A172 (cell line): ENCODE results near the gene PSTPIP1. TPM values are rescaled to one million over a fixed set of nuclear protein-coding genes. Genes with fewer than 3 reads are reported as not detected.

Experiments
- DNase-seq: peaks from one replicate; pipeline ENCODE4 v3.0.0-alpha.2; 2015; ENCODE audit warnings: low spot score
- total RNA-seq: library from RNA; depleted of rRNA; stranded (reverse); fragments of >200 nt; shearing (Covaris generic); gene quantifications from 2 replicates; pipeline ENCODE4 v1.2.3, GENCODE V29; 2014

PSTPIP1 gene
- total RNA-seq, 1 experiment from 2014 or later = 0.33 TPM

GRCh38 chr15:76978522-76979330 lies 16.2 kb upstream of the PSTPIP1 start:
- DNase-seq = no peak

GRCh38 chr15:76979331-76979925 lies 15.5 kb upstream of the PSTPIP1 start:
- DNase-seq = no peak

DNA sequence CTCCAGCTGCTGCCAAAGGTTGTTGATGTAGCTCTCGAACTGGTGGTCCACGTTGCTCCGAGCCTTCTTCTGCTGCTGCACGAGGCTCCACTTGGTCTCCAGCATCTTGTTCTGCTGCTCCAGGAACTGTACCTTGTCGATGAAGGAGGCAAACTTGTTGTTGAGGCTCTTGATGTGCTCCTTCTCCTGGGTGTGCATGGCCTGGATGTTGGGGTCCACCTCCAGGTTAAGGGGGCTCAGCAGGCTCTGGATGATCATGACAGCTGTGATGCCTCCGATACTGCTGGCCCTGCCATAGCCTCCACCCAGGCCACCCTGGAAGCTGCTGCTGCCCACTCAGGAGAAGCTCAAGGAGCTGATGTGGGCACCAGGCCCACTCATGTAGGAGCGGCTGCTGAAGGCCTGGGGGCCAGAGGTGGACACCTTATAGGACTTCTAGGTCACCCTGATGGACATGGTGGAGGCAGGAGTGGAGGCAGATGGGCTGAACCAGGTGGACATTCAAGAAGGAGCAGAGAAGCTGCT lies 14.9 kb upstream of the PSTPIP1 start:
- no peak for DNase-seq

DNA sequence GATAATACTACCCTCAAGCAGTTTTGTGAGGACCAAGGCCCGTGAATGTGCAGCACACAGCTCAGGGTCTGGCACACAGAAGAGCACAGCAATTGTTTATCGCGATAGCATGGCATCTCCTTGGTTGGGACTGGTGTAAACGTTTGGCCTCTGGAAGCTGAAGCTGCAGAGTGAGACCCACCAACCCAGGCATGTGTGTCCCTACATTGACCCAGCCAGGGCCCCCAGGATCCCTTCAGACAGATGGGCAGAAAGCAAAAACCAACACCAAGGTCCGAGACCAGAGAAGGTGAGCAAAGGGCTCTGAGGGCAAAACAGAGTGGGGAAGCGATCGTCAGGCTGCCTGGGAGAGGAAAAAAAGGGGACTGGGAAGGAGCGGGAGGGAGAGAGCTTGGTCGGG lies 12.6 kb upstream of the PSTPIP1 start:
- DNase-seq = no peak

DNA sequence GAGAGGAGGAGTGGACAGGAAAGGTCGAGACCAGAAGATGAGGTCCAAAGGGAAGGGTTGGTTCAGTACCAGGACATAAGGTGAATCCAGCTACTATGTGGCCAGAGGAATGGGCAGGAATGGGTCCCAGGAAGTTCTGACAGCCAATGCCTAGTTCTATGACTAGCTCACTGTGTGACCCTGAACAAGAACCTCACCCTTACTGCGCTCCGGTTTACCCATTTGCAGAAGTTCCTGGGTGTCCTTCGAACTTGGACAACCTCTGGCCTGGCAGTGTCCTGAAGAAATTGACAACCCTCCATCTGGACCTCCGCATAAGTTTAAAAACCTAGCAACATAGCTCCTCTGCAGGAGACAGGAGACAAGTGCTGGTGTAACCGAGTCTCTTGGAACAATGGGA lies 12.2 kb upstream of the PSTPIP1 start:
- no peak for DNase-seq

- no peak for DNase-seq
Observed at GRCh38 chr15:76983590-76984375, 11.1 kb upstream of the PSTPIP1 start.

DNA sequence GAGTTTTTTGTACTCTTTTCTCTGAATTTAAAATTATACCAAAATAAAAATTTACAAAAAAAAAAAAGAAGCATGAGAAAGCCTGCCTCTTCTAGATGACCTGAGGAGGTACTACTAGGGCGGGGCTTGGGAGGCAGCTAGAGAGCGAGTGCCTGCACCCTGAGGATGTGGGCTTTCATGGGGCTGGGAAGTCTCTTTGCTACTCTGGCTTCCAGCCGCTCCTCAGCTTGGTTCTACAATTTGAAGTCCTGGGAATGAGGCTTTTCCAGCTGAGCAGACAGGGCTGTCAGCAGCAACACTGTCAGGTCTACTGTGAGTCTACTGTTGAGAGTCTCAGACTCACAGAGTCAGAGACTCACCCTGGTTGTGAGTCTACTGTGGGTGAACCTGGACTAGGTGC lies 8.2 kb upstream of the PSTPIP1 start:
- DNase-seq = no peak

- DNase-seq = no peak
Observed at GRCh38 chr15:76987276-76987675, 7.7 kb upstream of the PSTPIP1 start.

DNA sequence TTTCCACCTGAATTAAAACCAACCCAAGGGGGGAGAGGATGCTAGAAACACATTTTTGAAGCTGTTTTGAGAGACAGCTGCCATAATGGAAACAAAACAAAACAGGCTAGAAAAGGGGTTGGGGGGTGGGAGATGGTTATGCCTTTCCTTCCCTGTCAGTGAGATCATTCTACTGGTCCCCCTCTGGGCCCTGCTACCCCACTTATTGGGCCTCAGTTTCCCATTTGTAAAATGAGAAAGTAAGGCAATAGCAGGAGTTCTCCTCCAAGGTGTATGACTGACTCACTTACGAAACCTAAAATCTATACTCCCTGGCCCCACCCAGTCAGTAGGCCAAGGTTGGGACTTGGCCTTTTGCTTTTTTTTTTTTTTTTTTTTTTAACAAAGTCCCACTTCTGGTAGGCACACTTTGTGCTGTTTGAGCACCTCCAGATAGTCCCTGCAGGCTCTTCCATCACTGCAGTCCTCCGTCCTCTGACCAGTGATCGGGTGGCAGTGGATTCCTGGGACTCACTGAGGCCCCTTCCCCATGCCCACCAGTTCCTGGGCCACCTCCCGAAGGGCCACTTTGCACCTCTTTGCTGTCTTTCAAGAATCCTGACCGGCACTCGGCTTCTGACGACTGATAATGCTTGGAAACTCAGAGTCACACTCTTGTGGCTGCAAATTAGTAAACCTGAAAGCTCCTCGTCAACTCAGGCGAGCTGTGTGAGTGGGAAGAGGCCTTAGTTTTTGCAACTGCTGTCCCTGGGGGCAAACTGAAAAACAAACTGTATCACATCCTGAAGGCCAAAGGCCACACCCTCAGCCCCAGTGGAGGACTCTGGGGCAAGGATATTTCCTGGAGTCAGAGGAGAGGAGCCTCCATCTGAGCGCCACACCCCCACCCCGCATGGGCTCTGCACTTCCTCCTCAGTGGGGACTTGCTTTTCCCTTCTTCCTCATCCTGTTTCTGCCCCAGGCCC lies 6.7 kb upstream of the PSTPIP1 start:
- DNase-seq = no peak

GRCh38 chr15:76988867-76989780 lies 5.8 kb upstream of the PSTPIP1 start:
- DNase-seq = no peak

DNA sequence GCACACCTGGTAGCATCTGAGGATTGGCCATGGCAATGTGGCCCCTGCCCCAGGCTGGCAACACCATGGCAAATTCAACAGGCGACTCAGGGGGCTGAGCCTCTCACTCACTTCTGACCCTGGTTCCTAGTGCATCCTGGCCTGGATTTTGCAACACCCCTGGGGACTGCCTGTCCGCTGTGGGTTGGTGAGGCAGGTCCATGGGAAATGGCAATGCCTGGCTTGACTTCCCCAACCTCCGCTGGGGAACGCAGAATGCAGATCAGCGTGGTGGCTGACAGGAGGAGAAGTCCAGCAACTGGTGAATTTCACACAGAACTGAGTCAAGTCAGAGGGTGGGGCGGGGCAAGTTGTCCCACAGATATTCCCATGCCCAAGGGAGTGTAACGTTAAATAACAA lies 3.9 kb upstream of the PSTPIP1 start:
- no peak for DNase-seq

DNA sequence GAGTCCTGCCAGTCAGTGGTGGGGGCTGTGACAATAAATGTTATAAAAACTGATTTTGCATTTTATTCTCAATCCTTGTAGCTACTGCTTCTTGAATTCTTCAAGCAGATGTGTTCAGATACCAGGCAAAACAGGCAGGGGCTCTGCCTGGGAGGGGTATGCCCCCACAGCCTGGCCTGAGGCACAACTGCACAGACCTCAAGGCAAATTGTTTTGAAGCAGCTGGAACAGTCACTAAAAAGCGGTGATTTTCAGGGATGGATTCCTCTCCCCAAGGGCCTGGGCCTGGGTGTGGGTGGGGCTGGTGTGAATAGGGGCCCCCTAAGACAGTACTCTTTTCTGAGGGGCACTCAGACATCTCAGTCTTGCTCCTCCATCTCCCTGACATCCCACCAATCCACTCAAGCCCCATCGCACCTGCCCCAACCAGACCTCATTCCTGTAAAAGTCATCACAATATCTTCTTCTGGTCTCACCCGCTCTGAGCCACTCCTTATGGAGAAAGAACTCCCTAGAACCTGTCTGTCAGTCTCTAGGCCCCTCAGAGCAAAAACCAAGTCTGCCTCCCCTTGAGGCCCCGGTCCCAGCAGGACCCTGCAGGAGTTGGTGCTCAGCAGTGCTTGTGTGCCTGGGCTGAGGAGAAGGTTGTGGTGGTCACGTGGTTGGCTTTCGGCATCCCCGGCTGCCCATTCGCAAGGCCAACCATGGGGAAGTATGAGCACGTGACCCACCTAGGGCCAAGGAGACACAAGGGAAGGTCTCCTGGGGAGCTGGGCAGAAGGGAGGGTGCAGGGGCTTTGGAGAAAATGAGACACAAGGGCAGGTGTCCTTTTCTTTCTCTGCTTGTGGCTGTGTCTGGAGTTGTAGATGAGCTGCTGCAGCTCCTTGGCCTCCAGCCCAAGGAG lies 2.9 kb upstream of the PSTPIP1 start:
- DNase-seq = no peak

DNA sequence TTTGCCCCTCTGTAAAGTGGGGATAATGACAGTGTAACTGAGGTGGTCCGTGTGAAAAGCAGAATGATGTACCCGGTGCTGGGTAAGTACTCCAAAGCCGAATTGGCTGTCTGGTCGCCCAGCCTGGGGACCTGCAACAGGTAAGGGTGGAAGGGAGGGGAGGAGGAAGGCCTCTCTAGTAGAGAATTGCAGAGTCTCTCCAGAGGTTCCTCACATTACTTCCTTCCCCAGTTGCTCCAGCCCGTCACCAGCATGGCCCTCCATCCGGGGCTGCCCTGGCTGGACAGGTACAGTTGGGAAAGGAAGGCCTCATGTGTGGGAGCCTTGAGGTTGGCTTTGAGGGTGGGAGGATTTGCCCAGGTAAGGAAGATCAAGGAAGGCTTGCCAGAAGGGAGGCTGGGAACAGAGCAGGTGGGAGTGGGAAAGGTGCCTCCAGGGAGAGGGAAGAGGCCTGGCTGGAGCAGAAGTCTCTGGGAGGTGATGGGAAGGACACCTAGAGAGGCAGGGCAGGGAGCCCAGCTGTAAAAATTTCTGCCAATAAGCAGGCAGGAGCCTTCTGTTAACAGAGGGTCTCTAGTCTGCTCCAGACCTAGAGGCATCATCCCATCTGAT lies 1.7 kb upstream of the PSTPIP1 start:
- no peak for DNase-seq

DNA sequence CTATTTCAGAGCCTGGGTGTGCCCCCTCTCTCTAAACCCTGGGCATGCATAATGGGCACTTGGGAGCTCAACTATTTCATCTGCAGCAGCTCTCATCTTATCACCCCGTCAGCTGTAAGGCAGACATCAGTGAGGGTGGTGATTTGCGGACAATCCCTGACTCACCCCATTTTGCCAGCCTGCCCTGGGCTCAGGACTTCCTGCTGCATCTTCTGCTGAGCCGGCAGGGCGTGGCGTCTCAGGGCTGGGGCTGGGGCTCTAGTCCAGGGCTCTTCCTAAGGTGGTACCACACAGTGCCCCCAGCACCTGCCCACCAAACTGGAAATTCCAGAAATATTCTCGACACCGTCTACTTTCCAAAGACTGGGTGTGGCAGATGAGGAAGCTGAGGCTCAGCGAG lies 925 bp upstream of the PSTPIP1 start:
- peak; percentile 82 for DNase-seq

DNA sequence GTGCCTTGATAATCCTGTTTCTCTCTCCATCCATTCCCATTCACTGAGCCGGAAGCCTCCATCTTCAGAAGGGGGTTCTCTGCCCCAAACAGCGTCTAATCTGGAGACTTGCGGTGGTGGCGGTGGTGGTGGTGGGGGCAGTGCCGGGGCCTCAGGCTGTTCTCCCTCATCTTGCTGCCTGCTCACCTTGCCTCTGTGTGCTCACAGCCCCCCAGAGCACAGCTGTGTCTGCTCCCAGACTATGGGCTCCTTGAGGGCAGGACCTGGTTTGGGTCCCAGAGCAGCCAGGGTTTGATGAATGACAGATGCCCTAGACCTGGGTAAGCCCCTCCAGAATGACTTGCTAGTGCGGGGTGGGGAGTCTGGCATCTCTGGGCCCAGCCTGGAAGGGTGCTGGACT lies 430 bp upstream of the PSTPIP1 start:
- no peak for DNase-seq

DNA sequence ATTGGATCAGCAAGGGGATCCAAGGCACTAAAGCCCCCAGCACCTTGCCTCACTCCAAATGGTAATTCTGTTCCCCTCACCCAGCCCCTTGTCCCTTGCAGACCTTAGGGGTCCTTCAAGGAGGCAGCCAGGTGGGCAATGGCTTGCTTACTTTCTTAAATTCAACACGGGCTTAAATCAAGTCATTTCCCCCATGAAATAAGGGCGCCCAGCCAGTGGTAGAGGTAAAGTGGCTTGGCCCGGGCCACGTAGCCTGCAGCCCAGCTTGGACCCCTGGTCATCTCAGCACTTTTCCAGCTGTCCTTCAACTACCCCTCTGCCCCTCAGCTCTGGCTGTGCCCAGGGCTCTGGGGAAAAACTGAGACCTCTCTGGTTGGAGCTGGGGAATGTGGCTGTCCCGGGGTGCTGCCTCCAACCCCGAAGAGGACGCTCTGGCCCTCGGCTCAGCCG lies 1.2 kb downstream of the PSTPIP1 start:
- no peak for DNase-seq

DNA sequence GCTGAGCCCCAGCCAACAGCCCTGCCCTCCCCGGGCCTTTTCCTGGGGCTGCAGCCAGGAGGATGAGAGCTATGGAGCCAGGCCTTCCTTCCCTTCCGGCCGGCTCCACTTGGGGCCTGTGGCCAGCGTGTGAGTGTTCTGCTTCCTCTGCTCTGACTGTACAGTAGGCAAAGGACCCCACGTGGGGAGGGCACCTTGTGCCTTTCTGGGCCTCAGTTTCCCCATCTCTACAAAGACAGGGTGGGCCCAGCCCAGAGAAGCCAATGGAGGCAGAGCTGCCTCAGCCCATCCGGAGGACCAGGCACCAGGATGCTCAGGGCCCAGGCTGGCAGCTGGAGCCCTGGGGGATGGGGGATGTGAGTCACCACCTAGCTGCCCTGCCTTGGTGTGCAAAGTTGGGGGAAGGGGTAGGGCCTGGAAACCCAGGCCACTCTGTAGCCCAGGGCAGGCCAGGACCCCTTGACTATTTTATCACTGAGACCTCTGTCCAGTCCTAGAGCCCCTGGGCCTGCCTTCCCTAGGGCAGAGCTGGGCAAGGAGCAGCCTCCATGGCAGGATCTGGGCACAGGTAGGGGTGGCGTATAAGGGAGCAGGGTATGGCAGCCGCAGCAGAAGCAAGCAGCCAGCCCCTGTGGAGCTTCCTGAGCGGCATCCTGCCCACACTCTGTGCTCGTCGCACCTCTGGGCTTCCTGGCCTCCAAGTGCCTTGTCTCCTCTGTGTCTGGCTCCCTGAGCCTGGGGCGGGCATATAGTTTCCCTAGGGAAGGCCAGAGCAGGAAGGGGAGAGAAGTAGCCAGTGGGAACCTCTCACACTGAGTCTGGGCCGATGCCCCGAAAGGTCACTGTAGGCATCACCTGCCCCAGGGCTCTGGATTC lies 1.8 kb downstream of the PSTPIP1 start:
- DNase-seq = peak; percentile 47
